ENCODE results near the gene ID2.

The ID2 gene

DNA sequence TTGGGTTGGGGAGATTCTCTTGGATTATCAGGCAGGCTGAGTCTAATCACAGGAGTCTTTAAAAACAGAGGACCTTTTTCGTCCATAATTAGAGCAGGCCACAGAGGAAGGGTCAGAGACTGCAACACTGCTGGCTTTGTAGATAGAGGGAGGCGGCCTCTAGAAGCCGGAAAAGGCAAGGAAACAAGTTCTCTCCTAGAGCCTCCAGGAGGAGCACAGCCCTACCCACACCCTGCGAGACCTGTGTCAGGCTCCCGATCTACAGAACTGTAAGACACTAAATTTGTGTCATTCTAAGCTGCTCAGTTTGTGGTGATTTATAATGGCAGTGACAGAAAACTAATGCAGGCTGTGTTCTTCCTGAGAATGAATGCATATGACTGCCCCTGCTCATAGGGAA lies 15.3 kb downstream of the ID2 start:
- H3K36me3 ChIP-seq (ENCODE audit: insufficient read depth, low read length): no peaks in the 10 kb centered on the region
- no peak overlapping the region for H3K4me2 ChIP-seq (ENCODE audit: low read depth, low read length, poor library complexity, severe bottlenecking)
- H3K4me3 ChIP-seq (ENCODE audit: low read length, poor library complexity, severe bottlenecking): no peak overlapping the region
- no peaks in the 10 kb centered on the region for H3K9me2 ChIP-seq (replicated peaks; ENCODE audit: low read depth, low read length)
- H2AFZ ChIP-seq (ENCODE audit: low read length): no peak overlapping the region
- H3K4me1 ChIP-seq (ENCODE audit: insufficient read depth, low read length, poor library complexity, severe bottlenecking): no peaks in the 10 kb centered on the region
- no peak for TF ChIP-seq EZH2phosphoT487 (IDR thresholded peaks at IDR 0.05; ENCODE audit: borderline replicate concordance)
- TF ChIP-seq, protein P1, sequence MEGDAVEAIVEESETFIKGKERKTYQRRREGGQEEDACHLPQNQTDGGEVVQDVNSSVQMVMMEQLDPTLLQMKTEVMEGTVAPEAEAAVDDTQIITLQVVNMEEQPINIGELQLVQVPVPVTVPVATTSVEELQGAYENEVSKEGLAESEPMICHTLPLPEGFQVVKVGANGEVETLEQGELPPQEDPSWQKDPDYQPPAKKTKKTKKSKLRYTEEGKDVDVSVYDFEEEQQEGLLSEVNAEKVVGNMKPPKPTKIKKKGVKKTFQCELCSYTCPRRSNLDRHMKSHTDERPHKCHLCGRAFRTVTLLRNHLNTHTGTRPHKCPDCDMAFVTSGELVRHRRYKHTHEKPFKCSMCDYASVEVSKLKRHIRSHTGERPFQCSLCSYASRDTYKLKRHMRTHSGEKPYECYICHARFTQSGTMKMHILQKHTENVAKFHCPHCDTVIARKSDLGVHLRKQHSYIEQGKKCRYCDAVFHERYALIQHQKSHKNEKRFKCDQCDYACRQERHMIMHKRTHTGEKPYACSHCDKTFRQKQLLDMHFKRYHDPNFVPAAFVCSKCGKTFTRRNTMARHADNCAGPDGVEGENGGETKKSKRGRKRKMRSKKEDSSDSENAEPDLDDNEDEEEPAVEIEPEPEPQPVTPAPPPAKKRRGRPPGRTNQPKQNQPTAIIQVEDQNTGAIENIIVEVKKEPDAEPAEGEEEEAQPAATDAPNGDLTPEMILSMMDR (conservative IDR thresholded peaks at IDR 0.05; ENCODE audit: low read length): no peak
- no peaks in the 10 kb centered on the region for H3K79me2 ChIP-seq (ENCODE audit: insufficient read depth, low read length)
- no peak overlapping the region for H3K9ac ChIP-seq (ENCODE audit: low read depth, low read length, poor library complexity, severe bottlenecking)
- H3K9me3 ChIP-seq (ENCODE audit: insufficient read depth, low read depth, low read length): no peaks in the 10 kb centered on the region
- no peaks in the 10 kb centered on the region for H3F3A ChIP-seq (ENCODE audit: low read depth)
- H4K20me1 ChIP-seq (ENCODE audit: insufficient read depth, low read length, poor library complexity, severe bottlenecking): no peaks in the 10 kb centered on the region
- no peaks in the 10 kb centered on the region for H3K27me3 ChIP-seq (ENCODE audit: insufficient read depth, low read length, poor library complexity, severe bottlenecking)

DNA sequence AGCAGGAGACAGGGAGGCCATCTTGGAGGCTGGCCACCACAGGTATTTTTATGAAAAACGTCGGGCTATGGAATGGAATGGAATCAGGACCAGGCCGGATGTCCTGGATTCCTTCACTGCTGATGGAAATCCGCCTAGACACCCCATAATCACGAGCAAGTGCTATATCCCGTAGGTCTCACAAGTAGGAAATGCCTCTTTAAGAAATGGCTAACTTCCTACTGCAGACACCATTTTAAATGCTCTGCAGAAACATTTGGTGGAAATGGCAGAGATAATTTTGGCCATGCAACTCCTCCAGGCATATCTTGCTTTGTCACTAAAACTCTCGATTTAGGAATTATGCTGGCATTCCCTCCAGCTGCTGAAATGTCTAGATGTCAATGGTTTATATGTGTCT lies 18.0 kb downstream of the ID2 start:
- Histone ChIP-seq H3K79me2 (ENCODE audit: insufficient read depth, low read length) (no peaks in the 10 kb centered on the region), H2AFZ (ENCODE audit: low read length) (no peak overlapping the region), H3K36me3 (ENCODE audit: insufficient read depth, low read length) (no peaks in the 10 kb centered on the region), H3K9me3 (ENCODE audit: insufficient read depth, low read depth, low read length) (no peaks in the 10 kb centered on the region), H3K27me3 (ENCODE audit: insufficient read depth, low read length, poor library complexity, severe bottlenecking) (no peaks in the 10 kb centered on the region), H3K9me2 (replicated peaks; ENCODE audit: low read depth, low read length) (no peaks in the 10 kb centered on the region), H3K4me1 (ENCODE audit: insufficient read depth, low read length, poor library complexity, severe bottlenecking) (no peaks in the 10 kb centered on the region), H4K20me1 (ENCODE audit: insufficient read depth, low read length, poor library complexity, severe bottlenecking) (no peaks in the 10 kb centered on the region), H3F3A (ENCODE audit: low read depth) (no peaks in the 10 kb centered on the region), H3K9ac (ENCODE audit: low read depth, low read length, poor library complexity, severe bottlenecking) (no peak overlapping the region), H3K4me2 (ENCODE audit: low read depth, low read length, poor library complexity, severe bottlenecking) (no peak overlapping the region), H3K4me3 (ENCODE audit: low read length, poor library complexity, severe bottlenecking) (no peak overlapping the region)
- TF ChIP-seq, protein P1 (conservative IDR thresholded peaks at IDR 0.05; ENCODE audit: low read length): no peak
- TF ChIP-seq EZH2phosphoT487 (IDR thresholded peaks at IDR 0.05; ENCODE audit: borderline replicate concordance): no peak

DNA sequence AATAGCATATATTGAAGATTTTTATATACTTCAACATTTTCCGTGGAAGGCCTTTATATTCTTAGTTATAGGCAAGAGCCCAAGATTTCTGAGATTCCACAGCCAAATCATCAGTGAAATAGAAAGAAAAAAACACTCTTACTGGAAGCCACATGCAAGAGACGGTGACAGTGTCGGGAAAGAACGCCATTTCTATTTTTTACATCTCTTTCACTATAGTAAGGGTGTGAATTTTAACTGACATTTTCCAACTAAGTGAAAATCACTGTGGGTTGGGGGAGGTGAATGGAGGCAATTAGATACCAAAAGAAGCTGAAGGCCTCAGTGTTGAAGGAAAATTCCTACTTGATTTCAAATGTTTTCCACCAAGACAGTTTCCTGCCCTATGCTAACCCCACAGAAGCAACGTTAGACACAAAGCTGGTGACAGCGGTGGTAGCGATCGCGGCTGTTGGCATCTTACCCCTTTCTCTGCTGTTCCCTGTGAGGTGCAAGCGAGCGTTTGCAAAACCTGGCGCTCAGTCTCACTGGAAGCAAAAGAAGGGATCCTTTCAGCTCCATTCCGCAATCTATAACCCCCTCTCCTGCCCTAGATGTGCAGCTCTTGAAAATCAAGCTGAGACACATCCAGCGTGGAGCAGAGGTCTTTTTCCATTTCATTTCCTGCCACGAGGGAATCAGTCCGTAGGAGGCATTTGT lies 20.0 kb downstream of the ID2 start:
- no peak overlapping the region for H2AFZ ChIP-seq (ENCODE audit: low read length)
- H3K4me3 ChIP-seq (ENCODE audit: low read length, poor library complexity, severe bottlenecking): no peak overlapping the region
- H3K9me2 ChIP-seq (replicated peaks; ENCODE audit: low read depth, low read length): no peaks in the 10 kb centered on the region
- no peaks in the 10 kb centered on the region for H4K20me1 ChIP-seq (ENCODE audit: insufficient read depth, low read length, poor library complexity, severe bottlenecking)
- H3K9ac ChIP-seq (ENCODE audit: low read depth, low read length, poor library complexity, severe bottlenecking): no peak overlapping the region
- no peaks in the 10 kb centered on the region for H3K79me2 ChIP-seq (ENCODE audit: insufficient read depth, low read length)
- TF ChIP-seq, protein P1 (conservative IDR thresholded peaks at IDR 0.05; ENCODE audit: low read length): no peak
- no peak for TF ChIP-seq EZH2phosphoT487 (IDR thresholded peaks at IDR 0.05; ENCODE audit: borderline replicate concordance)
- no peaks in the 10 kb centered on the region for H3K36me3 ChIP-seq (ENCODE audit: insufficient read depth, low read length)
- H3K4me2 ChIP-seq (ENCODE audit: low read depth, low read length, poor library complexity, severe bottlenecking): no peak overlapping the region
- no peaks in the 10 kb centered on the region for H3K9me3 ChIP-seq (ENCODE audit: insufficient read depth, low read depth, low read length)
- no peaks in the 10 kb centered on the region for H3F3A ChIP-seq (ENCODE audit: low read depth)
- H3K4me1 ChIP-seq (ENCODE audit: insufficient read depth, low read length, poor library complexity, severe bottlenecking): no peaks in the 10 kb centered on the region
- H3K27me3 ChIP-seq (ENCODE audit: insufficient read depth, low read length, poor library complexity, severe bottlenecking): no peaks in the 10 kb centered on the region

Measured in Loucy (cell line).